GM12875 (cell line): Measurements from ENCODE around the gene OGG1.

Experiments
- H3K4me3 ChIP-seq: one replicate; pipeline ENCODE4 v1.5.1; 2011; ENCODE audit warnings: low read depth, low read length, control low read depth
- TF ChIP-seq, protein P1 (sequence below): IDR thresholded peaks from 2 replicates; pipeline ENCODE4 v1.5.1; 2011; ENCODE audit warnings: low read depth, mild to moderate bottlenecking, control low read depth, inconsistent platforms, low read length, moderate library complexity, borderline replicate concordance; ENCODE audit not compliant: insufficient read depth

OGG1 gene

DNA sequence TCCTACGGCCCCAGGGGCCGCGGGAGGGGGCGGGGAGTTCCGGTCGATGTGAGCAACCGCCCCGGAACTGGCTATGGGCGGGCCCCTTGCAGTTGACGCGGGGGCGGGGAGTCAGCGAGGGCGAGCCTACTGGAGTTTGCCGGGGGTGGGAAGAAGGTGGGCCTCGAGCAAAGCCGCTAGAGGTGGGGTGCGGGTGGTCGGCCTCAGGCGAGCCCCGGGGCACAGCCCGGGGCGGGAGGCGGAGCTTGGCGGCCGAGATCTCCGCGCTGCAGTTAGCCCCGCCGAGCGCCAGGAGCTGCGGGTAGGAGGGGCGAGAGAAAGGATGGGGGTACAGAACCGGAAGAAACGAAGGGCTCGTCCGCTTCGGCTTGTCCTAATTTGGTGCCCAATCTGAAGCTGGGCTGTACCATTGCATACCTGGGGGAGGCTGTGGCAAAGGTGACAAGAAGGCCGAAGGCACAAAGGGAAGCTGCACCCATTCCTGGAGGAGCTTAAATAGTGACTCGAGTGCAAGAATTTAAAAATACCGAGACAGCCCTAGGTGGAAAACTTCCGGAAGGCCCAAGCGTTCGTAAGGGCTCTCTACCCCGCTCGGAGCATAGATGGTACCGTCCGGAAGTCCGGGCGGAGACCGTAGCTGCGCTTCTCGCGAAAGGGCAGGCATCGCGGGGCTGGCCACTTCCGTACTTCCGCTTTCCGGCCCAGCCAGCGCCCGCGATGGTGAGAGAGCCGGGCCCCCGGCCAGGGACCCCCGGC is 42.8 kb downstream of the OGG1 start, which contains the start of the genes ARPC4 and TADA3:
TSS of gene ARPC4 (plus strand) at position 678 of the 756 bp plus-strand sequence. CDS start at position 718, 40 bp downstream.
TSS of gene TADA3 (minus strand) at position 69 of the 756 bp plus-strand sequence. CDS start 1,007 bp downstream, outside the sequence.
- TF ChIP-seq, protein P1, sequence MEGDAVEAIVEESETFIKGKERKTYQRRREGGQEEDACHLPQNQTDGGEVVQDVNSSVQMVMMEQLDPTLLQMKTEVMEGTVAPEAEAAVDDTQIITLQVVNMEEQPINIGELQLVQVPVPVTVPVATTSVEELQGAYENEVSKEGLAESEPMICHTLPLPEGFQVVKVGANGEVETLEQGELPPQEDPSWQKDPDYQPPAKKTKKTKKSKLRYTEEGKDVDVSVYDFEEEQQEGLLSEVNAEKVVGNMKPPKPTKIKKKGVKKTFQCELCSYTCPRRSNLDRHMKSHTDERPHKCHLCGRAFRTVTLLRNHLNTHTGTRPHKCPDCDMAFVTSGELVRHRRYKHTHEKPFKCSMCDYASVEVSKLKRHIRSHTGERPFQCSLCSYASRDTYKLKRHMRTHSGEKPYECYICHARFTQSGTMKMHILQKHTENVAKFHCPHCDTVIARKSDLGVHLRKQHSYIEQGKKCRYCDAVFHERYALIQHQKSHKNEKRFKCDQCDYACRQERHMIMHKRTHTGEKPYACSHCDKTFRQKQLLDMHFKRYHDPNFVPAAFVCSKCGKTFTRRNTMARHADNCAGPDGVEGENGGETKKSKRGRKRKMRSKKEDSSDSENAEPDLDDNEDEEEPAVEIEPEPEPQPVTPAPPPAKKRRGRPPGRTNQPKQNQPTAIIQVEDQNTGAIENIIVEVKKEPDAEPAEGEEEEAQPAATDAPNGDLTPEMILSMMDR = no peak
- H3K4me3 ChIP-seq = peak within 1 kb of the TSS; percentile 84

- TF ChIP-seq, protein P1 = no peak
- H3K4me3 ChIP-seq = peak overlapping the region; percentile 84
Measured at GRCh38 chr3:9793161-9793781, 43.5 kb downstream of the OGG1 start.

DNA sequence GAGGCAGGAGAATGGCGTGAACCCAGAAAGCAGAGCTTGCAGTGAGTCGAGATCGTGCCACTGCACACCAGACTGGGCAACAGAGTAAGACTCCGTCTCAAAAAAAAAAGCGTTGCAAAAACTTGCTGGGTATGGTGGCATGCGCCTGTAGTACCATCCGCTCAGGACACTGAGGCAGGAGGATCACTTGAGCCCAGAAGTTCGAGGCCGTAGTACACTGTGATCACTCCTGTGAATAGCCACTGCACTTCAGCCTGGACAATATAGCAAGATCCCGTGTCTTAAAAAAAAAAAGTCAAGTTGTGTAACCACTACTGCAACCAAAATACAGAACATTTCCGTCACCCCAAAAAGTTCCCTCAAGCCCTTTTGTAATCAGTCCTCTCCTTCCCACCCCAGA is 44.6 kb downstream of the OGG1 start:
- TF ChIP-seq, protein P1 = no peak
- no peak overlapping the region for H3K4me3 ChIP-seq

- TF ChIP-seq, protein P1 = no peak
- H3K4me3 ChIP-seq = no peak overlapping the region
Measured at GRCh38 chr3:9795207-9795606, 45.5 kb downstream of the OGG1 start.

GRCh38 chr3:9797196-9797945 is 47.6 kb downstream of the OGG1 start:
- H3K4me3 ChIP-seq = no peak overlapping the region

GRCh38 chr3:9800529-9800928 is 50.8 kb downstream of the OGG1 start:
- no peak overlapping the region for H3K4me3 ChIP-seq
- TF ChIP-seq, protein P1 = peak; percentile 23; the same call in 1 of the 2 replicates

More at GRCh38 chr3:9797196-9797945, 47.6 kb downstream of the OGG1 start:
- TF ChIP-seq, protein P1 = no peak
